ENCODE results near the gene IPO4. TPM values are rescaled to one million over a fixed set of nuclear protein-coding genes. Genes with fewer than 3 reads are reported as not detected.
A peak's percentile ranks its signal among the peaks of the same experiment; 100 is the strongest.

The IPO4 gene
- total and polyA plus RNA-seq, 2 of the 13 experiments (the other 11 are each of a cell fraction or from before 2014, with no cell fraction given) = 39.0 to 179 TPM

- peak; percentile 38; the same call in 1 of the 2 replicates for TF ChIP-seq GABPB1 (CRISPR knock-in tag; IDR thresholded peaks at IDR 0.05)
- 0 out of 2 replicates have a peak, but pooled peaks have one; percentile 42 for TF ChIP-seq ZNF256 (CRISPR knock-in tag; conservative IDR thresholded peaks at IDR 0.05)
- TF ChIP-seq ZHX2 (IDR thresholded peaks at IDR 0.05; ENCODE audit: low read depth) = 0 out of 2 replicates have a peak, but pooled peaks have one; percentile 8
- no peak for TF ChIP-seq ZHX2 (CRISPR knock-in tag; IDR thresholded peaks at IDR 0.05; ENCODE audit: borderline replicate concordance)
- TF ChIP-seq RBAK (CRISPR knock-in tag; IDR thresholded peaks at IDR 0.05) = no peak
Measured at GRCh38 chr14:24132061-24132685, 56.4 kb downstream of the IPO4 start (continued).

GRCh38 chr14:24131549-24131966, 57.1 kb downstream of the IPO4 start:
- Histone ChIP-seq H3K27me3 (ENCODE audit: control insufficient read depth in 1 of 2, insufficient read depth in 2 of 2, low read length in 2 of 2) (no peaks in the 10 kb centered on the region; a peak in 1 of 5 replicates), H3K4me1 (ENCODE audit: insufficient read depth, low read length) (peaks cover 53% of the 10 kb centered on the region), H3K79me2 (ENCODE audit: insufficient read depth, low read length) (peaks cover 5% of the 10 kb centered on the region), H3K9me3 (ENCODE audit: low read length) (no peaks in the 10 kb centered on the region), H3K27ac (ENCODE audit: extremely low read length, insufficient read depth, low read length) (peak overlapping the region; percentile 48), H2AFZ (ENCODE audit: low read length) (no peak overlapping the region), H3K4me3 (replicated peaks in 1 of 3; ENCODE audit: insufficient read depth in 1 of 3, low read depth in 2 of 3, low read length in 3 of 3) (no peak overlapping the region), H3K9ac (ENCODE audit: insufficient read depth, low read depth, low read length) (no peak overlapping the region; the same call in 1 of the 2 replicates), H3K36me3 (replicated peaks in 1 of 2; ENCODE audit: control insufficient read depth in 1 of 2, insufficient read depth in 2 of 2, low read length in 2 of 2) (no peaks in the 10 kb centered on the region), H4K20me1 (ENCODE audit: insufficient read depth, low read length) (peaks cover under 1% of the 10 kb centered on the region; the same call in 1 of the 2 replicates), H3K4me2 (ENCODE audit: low read depth, low read length) (peak overlapping the region; percentile 16)
- intact Hi-C loops (cut with micrococcal nuclease; ENCODE audit: unreplicated experiment) = no loop called here
- in situ Hi-C loops (cut with HindIII; ENCODE audit: extremely low pct_ligation_motif_present, low pct_unique_long_range_greater_than_20kb) = loop anchor here (25.0 kb wide), 1 partner anchor 819 kb away; the partner anchor contains the start of genes BCL2L2, PABPN1 and PPP1R3E
- BruUV-seq (replicated peaks) = no TSS peak
- FAIRE-seq (no peak), ATAC-seq (peak; percentile 0; the same call in 2 of the 3 replicates), DNase-seq (ENCODE audit: low spot score) (no peak)
- CTCF ChIA-PET (ENCODE audit: low intra/inter-chr PET ratio, low total read pairs) = no interaction called here
- POLR2A ChIA-PET = interaction anchor here (0.6 to 22.7 kb wide), 8 partner anchors 9 to 79 kb away, joined by 3 to 977 read pairs (median 11); partner anchors contain the start of genes DCAF11, EMC9, IRF9 and NRL
- 77% methylated on average over 15 of the region's 15 CpGs for WGBS (ENCODE audit: low lambda C conversion rate)
- TF ChIP-seq TRAFD1 (CRISPR knock-in tag; IDR thresholded peaks at IDR 0.05; ENCODE audit: borderline replicate concordance) (0 out of 2 replicates have a peak, but pooled peaks have one; percentile 4), KDM3A (CRISPR knock-in tag; IDR thresholded peaks at IDR 0.05; ENCODE audit: low read depth) (no peak), ZNF44 (CRISPR knock-in tag; IDR thresholded peaks at IDR 0.05) (0 out of 2 replicates have a peak, but pooled peaks have one; percentile 46), ZNF33B (CRISPR knock-in tag; IDR thresholded peaks at IDR 0.05) (0 out of 2 replicates have a peak, but pooled peaks have one; percentile 36), ATF7-NPFF (CRISPR knock-in tag; IDR thresholded peaks at IDR 0.05; ENCODE audit: low read depth) (0 out of 2 replicates have a peak, but pooled peaks have one; percentile 3), ZBTB38 (CRISPR knock-in tag; IDR thresholded peaks at IDR 0.05) (peak; percentile 53; the same call in 1 of the 2 replicates), ZNF768 (CRISPR knock-in tag; IDR thresholded peaks at IDR 0.05) (peak; percentile 51; the same call in 1 of the 2 replicates), HNF4G (IDR thresholded peaks at IDR 0.05; ENCODE audit: borderline replicate concordance, low read depth, low read length) (0 out of 2 replicates have a peak, but pooled peaks have one; percentile 22), HNF4G (CRISPR knock-in tag; IDR thresholded peaks at IDR 0.05; ENCODE audit: borderline replicate concordance, low read depth) (no peak)

All from HepG2 (cell line).